Prostate gland (tissue), 2 donors: Measurements from ENCODE around the gene WDR35. TPM values are rescaled to one million over a fixed set of nuclear protein-coding genes. Genes with fewer than 3 reads are reported as not detected.

Experiments used
- DNase-seq: peaks from one replicate; pipeline ENCODE4 v3.0.0-alpha.2; 2019; ENCODE audit warnings: low spot score
- H3K27ac ChIP-seq, 2 donors: fragments of 200-600 bp; sonication (generic); 2 replicates each; pipeline ENCODE4 v1.5.1; 2017 to 2019
- H3K27me3 ChIP-seq: fragments of 200-600 bp; sonication (generic); replicated peaks from 2 replicates; pipeline ENCODE4 v1.5.1; 2019; ENCODE audit not compliant: insufficient read depth
- H3K36me3 ChIP-seq, 2 donors: fragments of 200-600 bp; sonication (generic); 1 replicate in 1 of 2; 2 replicates in 1 of 2; pipeline versions ENCODE4 v1.5.1 to v1.8.1; 2017 to 2019
- H3K4me1 ChIP-seq: fragments of 200-600 bp; sonication (generic); replicated peaks from 2 replicates; pipeline ENCODE4 v1.5.1; 2019
- H3K4me3 ChIP-seq, 2 donors: fragments of 200-600 bp; sonication (generic); 2 replicates each; pipeline ENCODE4 v1.5.1; 2017 to 2019
- H3K9me3 ChIP-seq: fragments of 200-600 bp; sonication (generic); 2 replicates; pipeline ENCODE4 v1.5.1; 2017
- CTCF ChIP-seq, 4 experiments: fragments of 200-600 bp in 2 of 4; fragments of 450-650 bp in 2 of 4; sonication (generic) in 2 of 4; IDR thresholded peaks; 1 replicate in 3 of 4; 2 replicates in 1 of 4; pipeline ENCODE4 v1.5.1; 2016 to 2019; ENCODE audit warnings: antibody characterized with exemption in 4 of 4, mild to moderate bottlenecking in 2 of 4, moderate library complexity in 2 of 4
- POLR2A ChIP-seq: fragments of 450-650 bp; IDR thresholded peaks from one replicate; pipeline ENCODE4 v1.6.1; 2016; ENCODE audit warnings: antibody characterized with exemption, mild to moderate bottlenecking
- POLR2AphosphoS5 ChIP-seq: sonication (generic); formaldehyde crosslinking; IDR thresholded peaks from one replicate; pipeline ENCODE4 v1.6.1; 2017; ENCODE audit warnings: antibody characterized with exemption
- WGBS: methylation state at CpG from one replicate; pipeline ENCODE4 v1.1.5; 2018; 5-methylcytosine and 5-hydroxymethylcytosine counted together
- intact Hi-C: fragments of 100-400 bp; cut with DNase I; formaldehyde crosslinking; loops from one replicate; pipeline ENCODE4 v1.14.2; 2022
- total RNA-seq, 2 donors: library from RNA; depleted of rRNA; stranded (reverse); fragments of >200 nt; gene quantifications; one replicate each; pipeline ENCODE4 v1.1.0, GENCODE V29; 2016

The WDR35 gene
- total RNA-seq, 2 donors from 2014 or later = 9.2 to 10.1 TPM

- Histone ChIP-seq H3K4me3 (no peak overlapping the region), H3K36me3 (no peaks in the 10 kb centered on the region), H3K9me3 (no peaks in the 10 kb centered on the region), H3K27me3 (no peaks in the 10 kb centered on the region), H3K4me1 (no peaks in the 10 kb centered on the region), H3K27ac (no peak overlapping the region)
- 97% methylated on average over 2 of the region's 2 CpGs for WGBS
- intact Hi-C loops = loop anchor here (5.0 to 10.0 kb wide), 4 partner anchors 890 to 1478 kb away; no protein-coding TSS in a partner anchor
- DNase-seq = no peak
- no peak for TF ChIP-seq CTCF (IDR thresholded peaks at IDR 0.05)
- TF ChIP-seq POLR2AphosphoS5 = no peak
- TF ChIP-seq POLR2A = no peak
These were observed 124.8 kb downstream of the WDR35 start for GRCh38 chr2:19865151-19865550.

DNA sequence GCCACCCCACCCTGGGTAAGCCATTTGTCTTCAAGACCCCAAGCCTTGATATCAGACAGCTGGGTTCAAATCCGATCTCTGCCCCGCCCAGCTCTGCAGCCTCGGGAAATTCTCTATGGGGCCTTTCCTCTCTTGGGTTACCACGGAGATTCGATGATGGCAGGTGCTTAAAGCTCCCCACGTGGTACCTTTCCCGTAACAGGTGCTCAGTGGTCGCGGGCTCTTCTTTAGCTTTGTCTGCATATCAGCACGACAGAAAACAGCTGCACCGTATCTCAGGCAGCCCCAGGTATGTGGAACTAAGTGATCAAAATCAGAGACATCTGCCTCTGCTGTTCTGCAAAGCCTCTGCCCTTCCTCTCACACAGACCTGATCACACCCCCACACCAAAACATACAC is 125.5 kb downstream of the WDR35 start:
- no peaks in the 10 kb centered on the region for H3K36me3 ChIP-seq
- DNase-seq = no peak
- H3K4me3 ChIP-seq = no peak overlapping the region
- intact Hi-C loops = loop anchor here (5.0 to 10.0 kb wide), 6 partner anchors 507 to 1430 kb away; partner anchors contain the start of gene OSR1
- 88% methylated on average over 11 of the region's 11 CpGs for WGBS
- TF ChIP-seq POLR2AphosphoS5 = no peak
- no peak for TF ChIP-seq CTCF (IDR thresholded peaks at IDR 0.05)
- TF ChIP-seq POLR2A = no peak
- no peaks in the 10 kb centered on the region for H3K27me3 ChIP-seq
- H3K9me3 ChIP-seq = no peaks in the 10 kb centered on the region
- no peak overlapping the region for H3K27ac ChIP-seq
- no peaks in the 10 kb centered on the region for H3K4me1 ChIP-seq

DNA sequence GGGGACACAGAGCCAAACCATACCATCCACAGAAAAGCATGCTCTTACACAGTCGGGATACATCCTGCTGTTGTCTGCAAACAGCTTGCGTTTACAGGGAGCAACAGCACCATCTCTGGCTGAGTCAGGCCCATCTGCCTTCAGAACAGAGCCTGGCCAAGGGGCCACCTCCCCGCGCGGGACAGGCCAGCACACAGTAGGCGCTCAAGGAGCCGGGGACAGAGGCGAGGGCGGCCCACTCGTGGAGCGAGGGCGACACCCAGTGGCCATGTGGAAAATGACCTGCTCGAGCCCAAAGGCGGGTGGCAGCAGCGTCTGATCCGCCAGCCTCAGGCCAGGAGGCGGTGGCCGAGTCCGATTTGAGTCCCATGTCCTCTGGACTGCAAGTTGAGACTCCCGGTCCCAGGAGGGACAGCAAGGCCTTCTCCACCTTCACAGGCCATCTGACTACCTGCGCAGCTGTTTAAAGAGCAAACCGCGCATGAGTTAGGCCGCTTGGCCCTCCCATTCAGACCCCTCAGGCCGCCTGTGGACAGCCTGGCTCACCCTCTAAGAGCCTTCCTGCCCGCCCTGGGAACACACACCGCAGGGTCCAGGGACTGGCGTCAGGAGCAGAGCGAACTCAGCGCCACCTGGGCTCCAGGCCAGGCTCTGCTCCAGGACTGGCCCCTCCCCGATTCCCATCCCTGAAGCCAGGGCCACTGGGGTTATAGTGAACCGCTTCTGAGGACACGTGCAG is 126.4 kb downstream of the WDR35 start:
- 18% methylated on average over 33 of the region's 33 CpGs for WGBS
- intact Hi-C loops = loop anchor here (5.0 to 10.0 kb wide), 6 partner anchors 506 to 1429 kb away; partner anchors contain the start of gene OSR1

DNA sequence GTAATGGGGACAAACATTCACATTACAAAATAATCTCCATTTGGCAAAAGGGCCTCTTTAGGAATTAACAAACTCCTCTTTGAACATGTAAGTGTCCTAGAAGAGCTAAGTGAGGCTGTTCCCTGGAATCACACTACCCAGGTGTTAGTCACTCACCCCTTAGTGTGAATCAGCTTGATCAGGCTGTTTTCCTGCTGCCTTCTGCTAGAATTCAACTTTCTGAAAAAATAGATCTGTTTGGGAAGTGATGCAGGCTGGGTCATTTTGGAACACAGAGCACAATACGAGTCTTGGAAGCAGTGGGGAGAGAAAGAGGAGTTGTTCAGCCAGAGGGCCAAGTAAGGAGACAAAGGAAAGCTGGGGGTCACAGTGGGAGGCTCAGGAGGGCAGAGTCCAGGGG is 128.1 kb downstream of the WDR35 start:
- no peak overlapping the region for H3K27ac ChIP-seq
- no peaks in the 10 kb centered on the region for H3K9me3 ChIP-seq
- no peak for DNase-seq
- H3K27me3 ChIP-seq = no peaks in the 10 kb centered on the region
- H3K4me3 ChIP-seq = no peak overlapping the region
- TF ChIP-seq CTCF (IDR thresholded peaks at IDR 0.05) (no peak), POLR2AphosphoS5 (no peak), POLR2A (no peak)
- intact Hi-C loops = loop anchor here (5.0 to 10.0 kb wide), 6 partner anchors 505 to 1427 kb away; partner anchors contain the start of gene OSR1
- 52% methylated on average over 1 of the region's 1 CpG for WGBS
- no peaks in the 10 kb centered on the region for H3K36me3 ChIP-seq
- no peaks in the 10 kb centered on the region for H3K4me1 ChIP-seq

More for the DNA sequence above, 126.4 kb downstream of the WDR35 start:
- H3K4me3 ChIP-seq = no peak overlapping the region
- TF ChIP-seq POLR2AphosphoS5 (no peak), CTCF (IDR thresholded peaks at IDR 0.05) (peak; percentile 79 to 96 (median 92))
- no peaks in the 10 kb centered on the region for H3K9me3 ChIP-seq
- DNase-seq = peak; percentile 44
- no peaks in the 10 kb centered on the region for H3K4me1 ChIP-seq
- H3K27me3 ChIP-seq = no peaks in the 10 kb centered on the region
- no peaks in the 10 kb centered on the region for H3K36me3 ChIP-seq
- no peak overlapping the region for H3K27ac ChIP-seq

Other genes with a start within 250 kb of the WDR35 start
- gene TTC32, start 88.1 kb downstream of the WDR35 start, total RNA-seq = 10 to 100 TPM; 16.6 to 20.6 TPM
- 1 to 10 TPM; 1.2 to 2.9 TPM for gene MATN3, start 22.6 kb upstream of the WDR35 start, total RNA-seq
- 100 to 1,000 TPM; 142 to 340 TPM for gene LAPTM4A, start 61.5 kb upstream of the WDR35 start, total RNA-seq
- gene SDC1, start 235.0 kb upstream of the WDR35 start, total RNA-seq = 100 to 1,000 TPM; 103 to 167 TPM